ENCODE data around the gene SERPINB2.
A peak's percentile ranks its signal among the peaks of the same experiment; 100 is the strongest.
"Not testable (repeated sequence)": the region's sequence is repeated elsewhere in the genome, so short reads cannot be mapped to it uniquely, and the experiment has no call there.

The SERPINB2 gene

DNA sequence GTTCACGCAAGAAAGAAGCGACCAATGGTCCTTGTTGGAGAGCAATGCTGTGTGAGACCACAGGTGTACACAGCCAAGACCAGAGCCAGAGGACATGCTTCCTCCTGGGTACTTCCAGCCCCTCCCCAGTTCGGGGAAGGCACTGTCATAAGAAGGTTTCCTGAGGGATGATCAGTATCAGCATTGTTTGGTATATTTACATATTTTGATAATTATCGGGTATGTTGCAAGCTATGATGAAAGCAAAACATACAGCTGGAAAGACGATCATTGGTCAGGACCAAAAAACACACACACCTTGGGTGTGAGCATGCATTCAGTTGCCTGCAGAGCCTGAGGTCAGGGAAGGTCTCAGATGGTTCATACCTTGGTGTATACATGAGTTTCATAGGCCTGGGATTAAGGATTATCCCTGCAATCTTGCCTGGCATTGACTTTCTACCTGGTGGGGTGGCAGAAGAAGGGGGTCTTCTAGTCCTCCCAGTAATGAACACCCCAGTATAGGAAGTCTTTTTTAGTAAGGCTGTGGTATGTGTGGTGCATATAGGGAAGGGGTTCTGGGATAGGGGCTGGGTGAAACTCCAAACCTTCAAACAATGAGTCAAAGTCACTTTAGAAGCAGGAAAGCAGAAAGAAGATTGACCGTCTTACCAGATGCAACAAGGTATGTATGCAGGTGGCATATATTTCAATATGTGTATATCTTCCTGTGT, 2.9 kb downstream of the SERPINB2 start:
- DNase-seq = no peak

DNA sequence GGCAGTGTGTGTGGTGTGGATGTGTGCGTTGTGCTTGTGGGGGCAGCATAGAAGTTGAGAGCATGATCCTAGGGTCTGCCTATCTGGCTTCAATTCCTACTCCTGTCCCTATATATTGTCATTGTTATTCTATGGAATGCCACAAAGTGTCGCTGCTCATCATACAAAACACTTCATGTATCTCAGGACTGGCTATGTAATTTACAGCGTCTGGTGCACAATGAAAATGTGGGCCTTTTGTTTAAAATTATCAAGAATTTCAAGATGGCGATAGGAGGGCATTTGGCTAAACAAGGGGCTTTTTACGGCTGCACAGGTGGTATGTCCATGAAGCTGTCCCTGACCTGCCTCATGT, 3.4 kb downstream of the SERPINB2 start:
- peak; percentile 12 to 15 for DNase-seq

DNA sequence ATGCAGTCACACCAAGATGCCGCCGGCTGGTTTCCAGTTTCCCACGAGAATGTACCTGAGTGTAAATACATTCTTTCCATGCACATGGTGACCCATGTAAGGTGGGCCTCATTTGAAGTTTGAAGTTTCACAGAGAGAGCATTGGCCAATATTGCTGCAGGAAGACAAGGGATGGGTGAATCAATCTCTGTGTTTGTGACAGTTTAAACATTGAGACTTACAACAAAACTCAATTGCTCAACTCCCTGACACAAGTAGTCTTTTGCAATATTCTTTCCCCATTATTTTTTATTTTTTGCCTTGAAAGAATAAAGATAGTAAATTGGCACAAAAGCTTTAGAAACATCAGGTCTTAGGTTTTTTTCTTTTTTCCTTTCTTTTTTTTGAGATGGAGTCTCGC, 5.1 kb downstream of the SERPINB2 start:
- no peak for DNase-seq

DNA sequence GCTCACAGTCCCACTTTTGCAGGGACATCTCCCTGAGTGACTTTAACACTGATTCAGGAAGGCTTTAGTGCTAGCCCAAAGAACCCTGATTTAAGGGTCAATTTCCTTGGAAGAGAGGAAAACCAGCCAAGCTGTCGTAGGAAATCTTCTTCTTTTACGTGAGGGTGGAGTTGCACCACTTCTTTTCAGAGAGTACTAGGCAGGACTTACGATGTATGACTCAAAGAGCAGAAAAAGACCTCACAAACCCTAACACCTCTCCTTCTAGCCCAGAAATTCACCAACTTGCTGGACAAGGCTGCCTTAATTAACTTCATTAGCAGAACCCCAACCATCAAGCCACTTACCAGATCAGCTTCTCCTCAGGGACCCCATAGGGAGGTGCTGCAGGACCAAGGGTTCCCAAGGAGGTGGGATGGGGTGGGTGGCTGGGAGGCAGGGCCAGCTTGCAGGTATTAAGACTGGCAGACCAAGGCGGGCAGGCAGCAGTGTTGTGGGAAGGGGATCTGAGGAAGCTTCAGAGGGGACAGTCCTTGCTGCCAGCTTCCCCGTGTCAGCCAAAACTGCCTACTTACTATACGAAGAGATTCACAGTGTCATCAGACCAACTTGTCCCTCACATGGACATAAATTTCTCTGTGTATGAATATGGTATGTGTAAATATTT, 6.7 kb downstream of the SERPINB2 start:
- no peak for DNase-seq

DNA sequence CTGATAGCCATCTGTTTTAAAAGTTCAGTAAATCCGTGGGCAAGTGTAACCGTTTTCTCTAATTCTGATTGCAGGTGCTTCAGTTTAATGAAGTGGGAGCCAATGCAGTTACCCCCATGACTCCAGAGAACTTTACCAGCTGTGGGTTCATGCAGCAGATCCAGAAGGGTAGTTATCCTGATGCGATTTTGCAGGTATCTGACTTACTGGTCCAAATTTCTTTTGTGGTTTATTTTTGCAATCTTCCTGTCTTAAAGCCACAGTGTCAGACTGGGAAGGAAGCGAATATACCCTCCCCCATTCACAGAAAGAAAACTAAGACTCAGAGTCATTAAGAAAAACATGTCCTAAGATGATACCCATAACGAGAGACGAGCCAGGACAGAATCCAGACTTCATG, 7.7 kb downstream of the SERPINB2 start:
- DNase-seq = no peak

DNA sequence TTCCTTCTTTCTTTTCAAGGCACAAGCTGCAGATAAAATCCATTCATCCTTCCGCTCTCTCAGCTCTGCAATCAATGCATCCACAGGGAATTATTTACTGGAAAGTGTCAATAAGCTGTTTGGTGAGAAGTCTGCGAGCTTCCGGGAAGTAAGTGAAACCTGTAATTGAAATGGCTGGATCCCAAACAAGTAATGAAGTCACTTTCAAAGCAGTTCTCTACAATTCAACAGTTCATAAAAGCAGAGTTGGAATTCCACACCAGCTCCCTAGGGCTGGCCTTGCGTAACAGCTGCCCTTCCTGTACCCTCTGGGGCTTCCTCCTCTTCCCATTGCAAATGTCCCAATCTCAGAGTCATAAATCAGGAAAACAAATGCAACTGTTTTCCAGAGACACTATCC, 9.6 kb downstream of the SERPINB2 start:
- DNase-seq = no peak

DNA sequence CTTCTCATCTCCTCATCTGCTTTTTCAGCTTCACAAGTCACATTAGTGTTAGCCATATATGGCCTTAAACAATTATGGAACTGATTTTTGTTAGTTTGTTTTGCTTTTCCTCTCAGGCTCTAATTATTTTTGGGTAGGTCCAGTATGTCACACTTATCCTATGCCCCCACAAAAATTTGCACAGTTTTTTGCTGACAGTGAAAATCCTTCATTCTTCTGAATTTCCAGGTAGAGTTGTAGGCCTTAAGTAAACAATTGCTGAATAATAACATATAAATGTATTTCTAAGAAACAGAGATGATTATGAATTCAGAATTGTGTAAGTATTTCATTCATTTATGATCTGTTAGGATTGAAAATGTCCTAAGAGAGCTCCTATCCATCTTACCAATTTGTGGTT, 11.7 kb downstream of the SERPINB2 start:
- DNase-seq = no peak

DNA sequence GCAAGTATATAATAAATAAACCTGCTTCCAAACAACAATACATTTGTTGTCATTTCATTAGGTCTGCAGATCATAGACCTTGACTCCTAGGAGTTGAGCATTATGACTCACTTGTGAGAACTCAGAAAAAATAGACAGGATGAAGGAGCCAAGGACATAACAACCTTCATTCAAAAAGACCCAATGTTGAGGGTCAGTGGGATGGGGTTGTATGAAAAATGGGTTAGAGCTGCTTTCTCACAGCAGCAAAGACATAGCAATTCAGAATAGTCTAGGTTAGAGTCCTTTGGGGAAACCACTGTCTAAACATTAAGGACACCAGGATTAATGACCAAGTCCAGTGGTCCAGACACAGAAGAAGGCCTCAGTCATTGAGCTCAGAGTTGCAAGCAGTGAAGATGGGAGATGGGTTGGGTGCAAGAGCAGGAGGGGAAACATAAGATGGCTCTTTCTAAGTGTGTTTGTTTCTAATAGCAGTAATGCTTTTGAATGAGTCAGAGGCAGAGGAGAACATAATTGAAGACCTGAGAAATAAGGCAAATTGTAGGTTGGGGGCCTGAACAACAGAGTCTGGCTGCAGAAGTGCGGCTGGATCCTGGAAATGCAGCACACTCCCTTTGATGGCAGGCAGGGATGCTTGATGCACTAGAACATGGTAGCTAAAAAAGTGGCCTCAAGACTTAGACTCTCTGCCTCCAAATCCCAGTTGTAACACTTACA, 16.5 kb downstream of the SERPINB2 start:
- no peak for DNase-seq

DNA sequence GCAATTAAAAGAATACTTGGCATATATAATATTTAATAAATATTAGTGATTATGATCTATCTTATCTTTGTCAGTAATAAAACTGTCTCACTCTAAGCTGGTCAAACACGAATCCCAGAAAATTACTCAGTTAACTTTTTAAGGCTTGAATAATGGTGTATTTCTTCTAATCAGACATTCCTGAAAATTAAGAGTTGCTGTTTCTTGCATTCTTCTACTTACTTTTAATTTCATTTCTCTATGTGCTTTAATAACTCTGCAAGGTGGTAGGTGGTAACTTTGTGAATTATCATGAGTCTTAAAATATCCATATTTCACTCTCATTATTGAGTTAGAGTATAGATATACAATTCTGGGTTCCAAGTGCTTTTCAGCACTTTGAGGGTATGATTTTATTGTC, 17.2 kb downstream of the SERPINB2 start:
- no peak for DNase-seq

DNA sequence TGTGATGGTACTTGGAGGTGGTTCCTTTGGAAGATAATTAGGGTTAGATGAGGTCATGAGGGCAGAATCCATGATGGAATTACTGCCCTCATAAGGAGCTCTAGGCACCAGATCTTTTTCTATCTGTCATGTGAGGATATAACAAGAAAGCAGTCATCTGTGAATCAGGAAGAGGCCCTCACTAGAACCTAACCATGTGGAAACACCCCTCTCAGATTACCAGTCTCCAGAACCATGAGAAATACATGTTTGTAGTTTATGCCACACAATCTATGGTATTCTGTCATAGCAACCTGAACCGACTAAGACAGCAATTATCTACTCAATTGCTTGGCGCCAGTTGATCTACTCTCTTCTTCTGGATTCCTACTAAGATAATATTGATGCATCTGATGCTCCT, 17.9 kb downstream of the SERPINB2 start:
- no peak for DNase-seq

DNA sequence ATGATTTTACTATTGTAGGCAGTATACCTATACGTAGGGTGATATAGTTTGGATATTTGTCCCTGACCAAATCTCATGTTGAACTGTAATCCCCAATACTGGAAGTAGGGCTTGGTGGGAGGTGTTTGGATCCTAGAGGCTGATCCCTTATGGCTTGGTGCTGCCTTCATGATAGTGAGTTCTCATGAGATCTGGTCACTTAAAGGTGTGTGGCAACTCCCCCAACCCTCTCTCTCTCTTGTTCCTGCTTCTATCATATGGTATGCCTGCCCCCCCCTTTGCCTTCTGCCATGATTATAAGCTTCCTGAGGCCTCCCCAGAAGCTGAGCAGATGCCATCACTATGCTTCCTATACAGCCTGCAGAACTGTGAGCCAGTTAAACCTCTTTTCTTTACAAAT, 18.6 kb downstream of the SERPINB2 start:
- no peak for DNase-seq

DNA sequence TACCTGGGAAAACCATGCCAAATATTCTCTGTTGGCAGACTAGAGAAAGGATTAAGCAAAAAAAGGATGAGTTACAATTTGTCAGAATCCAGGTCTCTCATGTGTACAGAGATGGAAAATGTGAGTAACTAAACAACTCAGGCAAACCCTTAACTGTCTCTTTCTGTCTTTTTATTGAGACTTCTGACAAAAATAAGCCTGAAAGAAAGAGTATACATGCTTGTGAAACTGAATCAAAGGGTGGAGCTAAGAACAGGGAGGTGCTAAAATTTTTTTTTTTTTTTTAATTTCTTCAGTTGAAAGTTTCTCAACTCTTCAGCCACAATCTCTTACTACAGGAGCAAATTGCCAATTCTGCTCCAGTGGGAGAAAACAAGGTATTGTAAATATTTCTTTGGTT, 20.2 kb downstream of the SERPINB2 start, which contains the start of gene SERPINB10:
Gene SERPINB10 (plus strand): TSS at position 295 of the 400 bp plus-strand sequence. CDS start 7,553 bp downstream, outside the sequence.
- DNase-seq = no peak

DNA sequence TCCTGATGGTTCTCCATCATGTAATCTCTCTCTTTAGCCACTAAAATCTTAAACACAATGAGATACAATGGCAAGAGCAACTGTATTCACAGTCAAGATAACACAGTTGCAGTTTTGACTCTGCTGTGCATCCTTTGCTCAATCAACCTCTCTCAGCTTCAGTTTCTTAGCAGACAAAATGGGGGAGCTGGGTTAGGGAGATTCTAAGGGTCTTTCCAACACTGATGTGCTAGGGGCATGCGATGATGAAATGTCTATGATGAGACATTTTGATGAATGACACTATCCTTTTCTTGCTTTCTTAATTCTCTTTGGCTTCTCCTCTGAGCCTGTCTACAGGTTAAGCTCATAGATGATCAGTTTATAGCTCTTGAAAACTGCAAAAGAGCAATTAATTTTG, 21.4 kb downstream of the SERPINB2 start:
- no peak for DNase-seq

DNA sequence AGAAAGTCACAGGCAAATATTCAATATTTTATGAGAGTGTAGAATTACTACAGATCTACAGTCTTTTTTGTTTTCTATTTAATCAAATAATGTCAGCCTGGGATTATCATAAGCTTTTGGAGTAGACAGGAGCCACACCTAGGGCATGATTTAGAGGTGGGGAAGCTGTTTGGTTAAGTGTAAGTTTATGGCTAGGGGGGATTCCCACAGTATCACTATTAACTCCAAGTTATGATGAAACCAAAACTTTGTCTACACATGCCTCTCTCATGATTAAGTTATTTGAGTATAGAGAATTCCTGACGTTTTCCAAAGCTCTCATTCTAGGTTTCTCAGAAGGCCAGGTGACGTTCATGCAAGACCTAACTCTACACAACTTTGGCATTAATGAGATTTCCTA, 22.4 kb downstream of the SERPINB2 start:
- DNase-seq = no peak

DNA sequence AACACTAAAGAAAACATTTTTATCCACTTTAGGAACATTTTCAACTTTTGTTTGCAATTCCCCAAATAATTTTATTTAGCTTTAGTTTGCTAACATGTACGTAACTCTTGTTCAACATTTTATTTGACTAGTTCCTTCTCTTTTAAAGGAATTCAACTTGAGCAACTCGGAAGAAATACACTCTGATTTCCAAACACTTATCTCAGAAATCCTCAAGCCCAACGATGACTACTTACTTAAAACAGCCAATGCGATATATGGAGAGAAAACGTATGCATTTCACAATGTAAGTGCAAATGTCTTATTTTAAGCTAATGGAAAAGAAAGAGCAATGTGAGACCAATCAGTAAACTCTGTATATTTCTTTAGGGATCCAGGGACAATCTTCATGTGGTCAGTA, 30.3 kb downstream of the SERPINB2 start:
- no peak for DNase-seq

DNA sequence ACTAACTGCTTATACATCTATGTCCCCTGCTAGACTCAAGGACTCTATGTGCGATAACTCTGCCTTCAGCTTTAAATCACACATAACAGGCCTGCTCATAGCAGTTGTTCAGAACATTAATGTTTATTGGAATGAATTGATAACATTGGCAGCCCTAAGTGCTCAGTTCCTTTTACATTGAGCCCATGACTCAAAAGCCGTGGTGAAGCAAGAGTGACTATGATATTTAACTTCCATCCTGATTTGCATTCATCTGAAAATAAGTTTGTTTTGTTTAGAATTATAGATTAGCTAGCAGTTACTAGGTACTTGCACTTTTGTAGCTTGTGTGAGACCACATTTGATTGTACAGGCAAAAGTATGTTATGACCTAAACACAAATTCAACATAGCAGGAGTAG, 34.5 kb downstream of the SERPINB2 start:
- DNase-seq = no peak

DNA sequence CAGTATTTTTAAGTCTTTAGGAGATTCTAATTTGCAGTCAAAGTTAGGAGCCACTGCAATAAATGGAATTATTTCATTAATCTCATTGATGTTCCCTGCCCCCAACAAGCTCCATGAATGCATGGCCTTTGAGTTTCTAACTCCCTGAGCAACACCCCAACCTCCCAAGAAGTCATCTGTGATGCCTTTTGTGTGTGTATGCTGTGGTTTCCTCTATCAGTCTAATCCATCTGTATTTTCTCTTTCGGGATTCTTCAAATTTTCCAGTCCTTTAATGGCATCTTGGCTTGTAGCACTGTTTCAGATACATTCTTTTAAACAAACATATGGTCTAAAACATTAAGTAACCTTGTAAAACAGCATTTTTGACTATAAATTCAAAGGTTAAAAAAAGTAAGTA, 37.0 kb downstream of the SERPINB2 start:
- DNase-seq = no peak

DNA sequence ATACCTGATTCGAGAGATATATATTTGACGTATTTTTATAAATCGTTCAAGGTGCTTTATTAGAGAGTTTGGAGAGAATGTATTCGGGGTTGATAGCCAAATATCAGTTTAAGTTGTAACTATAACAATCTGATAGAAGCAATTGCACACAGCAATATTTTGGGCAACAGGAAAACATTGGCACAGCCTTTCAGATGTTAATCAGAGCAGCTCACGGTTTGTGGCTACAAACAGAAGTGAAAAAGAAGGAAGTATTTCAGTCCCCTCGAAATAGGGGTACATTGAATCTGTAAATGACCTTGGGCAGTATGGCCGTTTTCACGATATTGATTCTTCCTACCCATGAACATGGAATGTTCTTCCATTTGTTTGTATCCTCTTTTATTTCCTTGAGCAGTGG, 40.8 kb downstream of the SERPINB2 start:
- no peak for DNase-seq

DNA sequence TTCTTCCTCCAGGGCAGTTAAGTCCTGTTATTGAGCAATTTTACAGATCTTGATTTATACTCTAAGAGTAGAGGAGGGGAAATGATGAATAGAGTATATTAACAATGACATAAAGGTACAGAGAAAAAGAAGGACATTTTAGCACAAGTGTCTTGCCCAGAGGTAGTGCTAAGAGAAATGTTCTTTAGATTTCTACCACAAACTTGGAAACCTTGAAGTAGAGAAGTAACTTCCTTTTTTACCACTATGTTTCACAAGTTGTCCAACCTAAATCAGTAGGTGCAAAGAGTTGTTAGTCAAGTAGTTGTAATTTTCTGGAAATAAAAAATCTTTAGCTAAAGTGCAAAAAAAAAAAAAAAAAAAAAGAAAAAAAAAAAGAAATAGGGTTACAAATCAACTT, 41.9 kb downstream of the SERPINB2 start:
- DNase-seq = not testable (repeated sequence)

DNA sequence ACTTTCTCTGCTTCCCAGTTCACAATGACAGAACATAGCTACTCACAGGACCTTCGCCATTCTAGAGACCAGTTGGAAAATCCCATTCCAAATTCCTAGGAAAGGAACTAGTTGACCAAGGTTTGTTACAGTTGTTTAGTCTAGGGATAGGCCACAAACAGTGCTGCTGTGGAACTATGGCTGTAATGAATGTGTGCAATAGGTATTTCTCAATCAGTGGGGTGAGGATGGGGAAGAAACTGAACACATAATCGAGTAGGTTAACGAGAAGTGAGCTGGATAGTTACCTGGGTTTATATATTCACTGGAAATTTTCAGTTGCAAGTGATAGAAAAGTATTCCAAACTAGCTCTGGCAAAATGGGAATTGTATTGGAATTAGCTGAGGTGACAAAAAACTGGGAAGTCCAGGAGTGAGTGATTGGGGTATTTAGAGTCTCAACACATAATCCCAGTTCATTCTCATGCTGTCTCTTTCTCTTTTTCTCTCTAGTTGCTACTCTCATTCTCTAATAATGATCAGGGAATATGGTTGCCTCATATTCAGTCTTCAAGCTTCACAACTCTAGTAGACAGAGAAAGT, 43.4 kb downstream of the SERPINB2 start:
- DNase-seq = no peak

DNA sequence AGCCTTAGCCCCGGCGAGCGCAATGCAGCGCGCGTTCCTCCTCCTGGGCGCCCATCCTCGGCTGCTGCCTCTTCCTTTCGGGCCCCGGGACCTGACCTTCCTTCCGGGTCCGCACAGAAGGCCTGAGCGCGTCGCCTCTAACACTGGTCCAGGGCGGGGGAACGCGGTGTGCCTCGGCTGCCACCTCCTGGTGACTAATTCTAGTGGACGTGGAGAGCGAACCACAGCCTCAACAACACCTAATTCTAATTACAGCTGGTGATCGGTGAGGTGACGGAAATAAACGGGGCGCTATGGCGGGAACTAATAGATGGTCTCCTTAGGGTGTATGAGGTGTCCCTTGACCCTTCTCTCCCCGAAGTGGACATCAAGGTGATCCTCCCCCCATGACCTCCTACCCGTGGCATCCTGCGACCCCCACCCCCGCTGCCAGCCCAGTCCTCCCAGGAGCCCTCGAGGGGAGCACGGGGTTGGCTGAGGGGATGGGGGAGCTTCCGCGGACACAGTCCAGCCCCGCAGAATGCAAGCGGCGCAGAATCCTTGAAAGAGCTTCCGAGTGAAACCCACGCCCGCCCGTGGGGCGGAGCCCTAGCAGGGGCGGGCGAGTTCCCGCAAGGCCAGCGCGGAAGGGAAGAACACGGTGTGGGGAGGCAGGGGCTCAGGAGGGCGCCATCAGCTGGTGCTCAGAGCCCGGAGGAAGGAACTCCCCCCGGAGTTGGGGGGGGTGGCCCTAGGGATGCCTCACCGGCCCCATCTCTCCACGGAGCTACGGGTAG, 48.8 kb downstream of the SERPINB2 start:
- DNase-seq = peak; percentile 29 to 76

DNA sequence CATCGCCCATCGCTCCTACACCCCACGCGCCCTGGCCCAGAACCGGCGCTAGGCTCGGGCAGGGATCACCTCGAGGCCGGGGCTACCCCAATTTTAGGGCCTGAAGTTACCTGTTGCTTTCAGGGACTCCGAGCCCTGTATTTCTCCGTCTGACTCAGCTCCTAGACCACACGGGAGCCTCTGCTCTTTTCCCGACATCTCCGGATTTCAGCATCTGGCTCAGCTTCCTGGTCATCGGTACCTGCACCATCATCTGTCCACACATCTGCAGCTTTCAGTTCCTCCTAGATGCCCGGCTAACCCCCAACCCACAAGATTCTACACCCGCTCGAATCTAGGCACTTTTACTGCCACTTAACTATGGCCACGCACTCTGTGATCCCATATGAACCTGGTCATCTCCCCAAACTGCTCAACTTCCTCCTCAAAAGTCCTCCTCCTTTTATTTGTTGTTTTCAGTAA, 49.5 kb downstream of the SERPINB2 start:
- no peak for DNase-seq

DNA sequence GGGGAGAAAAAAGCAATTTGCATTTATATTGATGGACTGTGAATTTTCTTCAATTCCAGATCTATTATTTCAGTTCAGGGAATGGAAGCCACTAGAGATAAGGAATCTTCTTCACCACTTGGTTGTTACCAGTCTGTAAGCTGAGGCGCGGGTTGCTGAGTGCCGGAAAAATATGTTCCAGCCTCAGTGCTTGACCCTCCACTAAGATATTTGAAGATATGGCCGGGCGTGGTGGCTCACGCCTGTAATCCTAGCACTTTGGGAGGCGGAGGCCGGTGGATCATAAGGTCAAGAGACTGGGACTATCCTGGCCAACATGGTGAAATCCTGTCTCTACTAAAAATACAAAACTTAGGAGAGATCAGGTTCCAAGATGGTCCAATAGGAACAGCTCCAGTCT, 52.5 kb downstream of the SERPINB2 start:
- no peak for DNase-seq

Data from NCI-H526 (cell line).